K562 (cell line): ENCODE results near the gene IP6K1. TPM values are rescaled to one million over a fixed set of nuclear protein-coding genes. Genes with fewer than 3 reads are reported as not detected.

Source experiments
- ATAC-seq: fragments of 200-7000 bp; cut with Tn5 transposase; 3 replicates; pipeline ENCODE4 v1.9.1; 2020; ENCODE audit warnings: moderate library complexity
- BruUV-seq: library from RNA; stranded (reverse); fragments of 400-500 nt; replicated peaks from 2 replicates; lab custom pipeline; 2021; lab: Mats Ljungman, UMichigan
- CTCF ChIA-PET: fragments of 300-600 bp; formaldehyde crosslinking; extraction: SDS; loops from one replicate; lab custom pipeline; 2021; ENCODE audit warnings: low intra/inter-chr PET ratio; lab: Yijun Ruan, JAX
- POLR2A ChIA-PET: fragments of 300-600, 350-650 bp; sonication (Branson Sonifier 250); formaldehyde crosslinking; extraction: SDS; loops from one replicate; lab custom pipeline; 2021; ENCODE audit warnings: antibody characterized with exemption, inconsistent platforms; lab: Yijun Ruan, JAX
- DNase-seq, 4 experiments: peaks; one replicate each; pipeline versions ENCODE4 v3.0.0 to v3.0.0-alpha.2; 2011 to 2018; ENCODE audit warnings: low spot score in 3 of 4, mixed read lengths in 3 of 4; ENCODE audit errors: extremely low read depth in 1 of 4
- FAIRE-seq: peaks from 2 replicates; lab custom pipeline; 2011; peaks lifted over from hg19 to GRCh38; lab: Jason Lieb, UNC
- H2AFZ ChIP-seq: 2 replicates; pipeline ENCODE4 v1.6.0; 2011; ENCODE audit warnings: low read depth, low read length, control low read depth, inconsistent platforms
- H3K27ac ChIP-seq: fragments of 200-600 bp; 3 replicates; pipeline ENCODE4 v1.8.0; 2011; ENCODE audit warnings: low read depth, mild to moderate bottlenecking, control low read depth, inconsistent platforms, low read length, moderate library complexity, mixed read lengths; ENCODE audit errors: extremely low read depth
- H3K27me3 ChIP-seq, 2 experiments: fragments of 300-600 bp in 1 of 2; 2 replicates in 1 of 2; 3 replicates in 1 of 2; pipeline versions ENCODE4 v1.6.0 to v1.8.0; 2011; ENCODE audit warnings: inconsistent platforms in 2 of 2, low read length in 2 of 2, mild to moderate bottlenecking in 1 of 2, mixed read lengths in 1 of 2, moderate library complexity in 1 of 2; ENCODE audit not compliant: control insufficient read depth in 2 of 2, insufficient read depth in 2 of 2
- H3K36me3 ChIP-seq: fragments of 300-600 bp; 3 replicates; pipeline ENCODE4 v1.8.0; 2011; ENCODE audit warnings: mild to moderate bottlenecking, low read length, inconsistent platforms; ENCODE audit not compliant: control insufficient read depth, insufficient read depth
- H3K4me1 ChIP-seq, 2 experiments: fragments of 200-600 bp in 1 of 2; replicated peaks in 1 of 2; 2 replicates in 1 of 2; 3 replicates in 1 of 2; pipeline versions ENCODE4 v1.5.1 to v1.8.0; 2011; ENCODE audit warnings: inconsistent platforms in 2 of 2, low read length in 2 of 2, mild to moderate bottlenecking in 1 of 2, mixed read lengths in 1 of 2, moderate library complexity in 1 of 2; ENCODE audit not compliant: control insufficient read depth in 2 of 2, insufficient read depth in 2 of 2
- H3K4me2 ChIP-seq: 2 replicates; pipeline ENCODE4 v1.6.1; 2011; ENCODE audit warnings: low read length, control low read depth, inconsistent platforms, mixed read lengths; ENCODE audit not compliant: insufficient read depth
- H3K4me3 ChIP-seq: fragments of 200-600 bp; sonication (generic), shearing (Covaris generic); 2 replicates; pipeline ENCODE4 v1.5.1; 2016; ENCODE audit warnings: control low read depth, inconsistent platforms
- H3K79me2 ChIP-seq: fragments of 200-600 bp; 3 replicates; pipeline ENCODE4 v1.8.0; 2011; ENCODE audit warnings: low read length, inconsistent platforms; ENCODE audit not compliant: control insufficient read depth, insufficient read depth
- H3K9ac ChIP-seq, 2 experiments: 2 replicates each; pipeline versions ENCODE4 v1.6.0 to v1.6.1; 2011; ENCODE audit warnings: low read depth in 2 of 2, low read length in 2 of 2, control low read depth in 1 of 2, inconsistent platforms in 1 of 2, mild to moderate bottlenecking in 1 of 2, mixed read lengths in 1 of 2; ENCODE audit not compliant: insufficient read depth in 1 of 2
- H3K9me1 ChIP-seq: one replicate; pipeline ENCODE4 v1.6.0; 2011; ENCODE audit warnings: inconsistent platforms, mild to moderate bottlenecking, low read length, moderate library complexity; ENCODE audit not compliant: control insufficient read depth, insufficient read depth
- H3K9me3 ChIP-seq: replicated peaks from 2 replicates; pipeline ENCODE4 v1.5.1; 2011; ENCODE audit warnings: low read depth, low read length, inconsistent platforms; ENCODE audit not compliant: control insufficient read depth, insufficient read depth
- H4K20me1 ChIP-seq: replicated peaks from 2 replicates; pipeline ENCODE4 v1.6.1; 2011; ENCODE audit warnings: low read length, inconsistent platforms, mixed read lengths; ENCODE audit not compliant: control insufficient read depth, insufficient read depth
- KDM5B ChIP-seq: fragments of 200-600 bp; sonication (generic); IDR thresholded peaks from 2 replicates; pipeline ENCODE4 v1.6.1; 2012; ENCODE audit warnings: low read depth, mild to moderate bottlenecking, moderate library complexity, low read length, control low read depth, inconsistent platforms; ENCODE audit not compliant: insufficient replicate concordance
- POLR2A ChIP-seq: fragments of 450-650 bp; conservative IDR thresholded peaks from 2 replicates; pipeline ENCODE4 v1.6.1; 2016
- POLR2AphosphoS2 ChIP-seq: IDR thresholded peaks from 2 replicates; pipeline ENCODE4 v1.6.1; 2012; ENCODE audit warnings: low read length, improper control_type of control experiment
- POLR2G ChIP-seq: fragments of 200-400 bp; formaldehyde crosslinking; IDR thresholded peaks from 2 replicates; pipeline ENCODE4 v1.6.1; 2017; ENCODE audit warnings: low read depth, mild to moderate bottlenecking, antibody characterized with exemption, low read length, moderate library complexity
- RBFOX2 ChIP-seq: fragments of 200-400 bp; formaldehyde crosslinking; IDR thresholded peaks from 2 replicates; pipeline ENCODE4 v1.6.1; 2017; ENCODE audit warnings: low read depth, mild to moderate bottlenecking, low read length, moderate library complexity
- SIN3B ChIP-seq: fragments of 450-650 bp; IDR thresholded peaks from 2 replicates; pipeline ENCODE4 v1.6.1; 2017; ENCODE audit warnings: low read depth, mild to moderate bottlenecking, moderate library complexity
- ZKSCAN3 ChIP-seq: fragments of 250-450 bp; sonication (Bioruptor Pico); IDR thresholded peaks from 2 replicates; pipeline ENCODE4 v1.4.0; 2020
- WGBS: fragments of 100-300 bp; shearing (Covaris generic); methylation state at CpG from one replicate; pipeline ENCODE4 v1.1.6; 2016; ENCODE audit warnings: low coverage, mixed read lengths; ENCODE audit not compliant: insufficient coverage; ENCODE audit errors: missing lambda C conversion rate; 5-methylcytosine and 5-hydroxymethylcytosine counted together
- in situ Hi-C: fragments of 300-500 bp; cut with MboI; formaldehyde crosslinking; loops from 4 replicates; pipeline ENCODE4 v1.15.0; 2018; ENCODE audit warnings: inconsistent platforms, mixed read lengths
- intact Hi-C: fragments of 100-400 bp; cut with micrococcal nuclease; formaldehyde crosslinking; loops from 2 replicates; pipeline ENCODE4 v1.14.2; 2022
- polyA plus RNA-seq, 8 experiments: library from polyadenylated mRNA; depleted of rRNA in 4 of 8; stranded (reverse) in 5 of 8; unstranded in 3 of 8; fragments of >200 nt; fragmentation: Nextera tagmentation in 2 of 8; fragmentation: Illumina TruSeq in 1 of 8; extraction: Ambion mirVana in 2 of 8; extraction: Trizol in 1 of 8; gene quantifications; 2 replicates each; pipeline versions ENCODE4 v1.2.1 to v1.2.3, GENCODE V29; 2011 to 2014; ENCODE audit warnings: inconsistent platforms in 1 of 8, missing spikeins in 1 of 8
- total RNA-seq, 7 experiments: library from RNA; depleted of rRNA in 6 of 7; stranded (reverse); fragments of >200 nt in 6 of 7; fragmentation: Illumina TruSeq in 2 of 7; extraction: Trizol in 2 of 7; gene quantifications; 2 replicates each; pipeline versions ENCODE4 v1.2.1 to v1.2.3, GENCODE V29; 2011 to 2021; ENCODE audit warnings: low replicate concordance in 1 of 7
- TF ChIP-seq, protein P1 (sequence below): fragments of 150-350 bp; IDR thresholded peaks from 2 replicates; pipeline ENCODE4 v1.6.1; 2014; ENCODE audit warnings: low read depth, mild to moderate bottlenecking, low read length, borderline replicate concordance
- TF ChIP-seq, protein P2 (sequence below): fragments of 450-650 bp; formaldehyde crosslinking; IDR thresholded peaks from 2 replicates; pipeline ENCODE4 v1.4.0; 2020; ENCODE audit warnings: mild to moderate bottlenecking, mixed read lengths

The IP6K1 gene
- total and polyA plus RNA-seq, 9 of the 15 experiments (the other 6 are each of a cell fraction or from before 2014, with no cell fraction given), result 0.46 to 29.2 (median 13.1) TPM

DNA sequence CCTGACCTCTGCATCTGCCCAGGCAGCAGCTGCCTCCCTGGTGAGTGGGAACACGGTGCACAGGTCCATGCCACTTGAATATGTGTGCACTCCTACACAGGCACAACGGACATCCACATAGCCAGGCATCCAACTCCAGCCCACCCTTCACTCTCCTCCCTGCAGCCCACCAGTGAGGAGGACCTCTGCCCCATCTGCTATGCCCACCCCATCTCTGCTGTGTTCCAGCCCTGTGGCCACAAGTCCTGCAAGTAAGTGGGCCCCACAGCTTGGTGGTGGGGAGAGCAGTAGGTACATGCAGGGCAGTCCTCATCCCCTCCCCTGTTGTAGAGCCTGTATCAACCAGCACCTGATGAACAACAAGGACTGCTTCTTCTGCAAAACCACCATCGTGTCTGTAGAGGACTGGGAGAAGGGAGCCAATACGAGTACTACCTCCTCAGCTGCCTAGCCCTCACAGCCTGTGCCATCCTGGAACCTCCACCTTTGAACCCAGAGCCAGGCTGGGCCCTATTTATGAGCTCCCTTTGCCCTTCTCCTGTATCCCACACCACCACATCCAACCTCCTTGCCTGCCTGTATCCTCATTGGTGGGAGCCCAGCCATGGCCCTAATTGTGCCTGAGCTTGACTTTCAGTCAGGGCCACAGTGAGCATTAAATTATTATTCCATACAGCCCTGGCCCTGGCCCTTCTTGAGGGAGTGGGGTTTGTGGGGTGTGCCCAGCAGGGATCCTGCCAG, 65.3 kb downstream of the IP6K1 start:
- Histone ChIP-seq H3K9me3 (no peaks in the 10 kb centered on the region), H3K27me3 (no peaks in the 10 kb centered on the region), H3K4me3 (no peak overlapping the region), H3K36me3 (peaks cover 65% of the 10 kb centered on the region; the same call in 2 of the 3 replicates), H3K79me2 (peaks cover 12% of the 10 kb centered on the region), H3K9ac (no peak overlapping the region), H4K20me1 (0 out of 2 replicates have a peak, but pooled peaks cover 3% of the 10 kb centered on the region), H2AFZ (no peak overlapping the region), H3K27ac (no peak overlapping the region), H3K9me1 (no peaks in the 10 kb centered on the region)
- intact Hi-C loops (loop anchor here (5.0 kb wide), 1 partner anchor 116 kb away; no protein-coding TSS in a partner anchor), in situ Hi-C loops (no loop called here)
- POLR2A ChIA-PET, result interaction anchor here (0.6 to 1.1 kb wide), 4 partner anchors 10 to 116 kb away, joined by 3 read pairs; no protein-coding TSS in a partner anchor
- BruUV-seq, result TSS peak; percentile 47
- FAIRE-seq, result no peak
- peak; percentile 53; the same call in 1 of the 2 replicates for TF ChIP-seq POLR2G
- no peak for TF ChIP-seq ZKSCAN3
- TF ChIP-seq, protein P1, sequence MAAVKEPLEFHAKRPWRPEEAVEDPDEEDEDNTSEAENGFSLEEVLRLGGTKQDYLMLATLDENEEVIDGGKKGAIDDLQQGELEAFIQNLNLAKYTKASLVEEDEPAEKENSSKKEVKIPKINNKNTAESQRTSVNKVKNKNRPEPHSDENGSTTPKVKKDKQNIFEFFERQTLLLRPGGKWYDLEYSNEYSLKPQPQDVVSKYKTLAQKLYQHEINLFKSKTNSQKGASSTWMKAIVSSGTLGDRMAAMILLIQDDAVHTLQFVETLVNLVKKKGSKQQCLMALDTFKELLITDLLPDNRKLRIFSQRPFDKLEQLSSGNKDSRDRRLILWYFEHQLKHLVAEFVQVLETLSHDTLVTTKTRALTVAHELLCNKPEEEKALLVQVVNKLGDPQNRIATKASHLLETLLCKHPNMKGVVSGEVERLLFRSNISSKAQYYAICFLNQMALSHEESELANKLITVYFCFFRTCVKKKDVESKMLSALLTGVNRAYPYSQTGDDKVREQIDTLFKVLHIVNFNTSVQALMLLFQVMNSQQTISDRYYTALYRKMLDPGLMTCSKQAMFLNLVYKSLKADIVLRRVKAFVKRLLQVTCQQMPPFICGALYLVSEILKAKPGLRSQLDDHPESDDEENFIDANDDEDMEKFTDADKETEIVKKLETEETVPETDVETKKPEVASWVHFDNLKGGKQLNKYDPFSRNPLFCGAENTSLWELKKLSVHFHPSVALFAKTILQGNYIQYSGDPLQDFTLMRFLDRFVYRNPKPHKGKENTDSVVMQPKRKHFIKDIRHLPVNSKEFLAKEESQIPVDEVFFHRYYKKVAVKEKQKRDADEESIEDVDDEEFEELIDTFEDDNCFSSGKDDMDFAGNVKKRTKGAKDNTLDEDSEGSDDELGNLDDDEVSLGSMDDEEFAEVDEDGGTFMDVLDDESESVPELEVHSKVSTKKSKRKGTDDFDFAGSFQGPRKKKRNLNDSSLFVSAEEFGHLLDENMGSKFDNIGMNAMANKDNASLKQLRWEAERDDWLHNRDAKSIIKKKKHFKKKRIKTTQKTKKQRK, result no peak
- TF ChIP-seq, protein P2, sequence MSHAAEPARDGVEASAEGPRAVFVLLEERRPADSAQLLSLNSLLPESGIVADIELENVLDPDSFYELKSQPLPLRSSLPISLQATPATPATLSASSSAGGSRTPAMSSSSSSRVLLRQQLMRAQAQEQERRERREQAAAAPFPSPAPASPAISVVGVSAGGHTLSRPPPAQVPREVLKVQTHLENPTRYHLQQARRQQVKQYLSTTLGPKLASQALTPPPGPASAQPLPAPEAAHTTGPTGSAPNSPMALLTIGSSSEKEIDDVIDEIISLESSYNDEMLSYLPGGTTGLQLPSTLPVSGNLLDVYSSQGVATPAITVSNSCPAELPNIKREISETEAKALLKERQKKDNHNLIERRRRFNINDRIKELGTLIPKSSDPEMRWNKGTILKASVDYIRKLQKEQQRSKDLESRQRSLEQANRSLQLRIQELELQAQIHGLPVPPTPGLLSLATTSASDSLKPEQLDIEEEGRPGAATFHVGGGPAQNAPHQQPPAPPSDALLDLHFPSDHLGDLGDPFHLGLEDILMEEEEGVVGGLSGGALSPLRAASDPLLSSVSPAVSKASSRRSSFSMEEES (CRISPR knock-in tag), result no peak
- TF ChIP-seq POLR2AphosphoS2, result peak; percentile 60; the same call in 1 of the 2 replicates
- TF ChIP-seq KDM5B, result peak; percentile 29
- TF ChIP-seq SIN3B, result no peak
- TF ChIP-seq RBFOX2, result peak; percentile 56
- TF ChIP-seq POLR2A, result peak; percentile 53
- TF ChIP-seq, all 486 proteins: peak for 5
- Histone ChIP-seq H3K4me2 (no peak overlapping the region), H3K4me1 (peaks cover 2 to 41% of the 10 kb centered on the region in 2 experiments; a peak in 4 of 5 replicates)
- ATAC-seq (no peak), DNase-seq (no peak)
- CTCF ChIA-PET, result no interaction called here
- WGBS, result 66% methylated on average over 4 of the region's 4 CpGs
